Measurements from ENCODE around the gene GOLT1B. TPM values are rescaled to one million over a fixed set of nuclear protein-coding genes. Genes with fewer than 3 reads are reported as not detected.

Gene GOLT1B
- total RNA-seq, 3 donors from 2014 or later (not counting 1 experiment from before 2014, with no cell fraction given), result 30.9 to 38.0 (median 33.1) TPM

GRCh38 chr12:21502872-21503271, 1.3 kb downstream of the GOLT1B start:
- Histone ChIP-seq H3K27me3 (ENCODE audit: control insufficient read depth, insufficient read depth, low read length) (no peaks in the 10 kb centered on the region), H3K27ac (ENCODE audit: low read length) (no peak overlapping the region), H3K4me3 (ENCODE audit: low read length) (no peak overlapping the region), H3K4me1 (ENCODE audit: control insufficient read depth, insufficient read depth, low read length) (peaks cover 17% of the 10 kb centered on the region), H3K9me3 (ENCODE audit: control insufficient read depth, insufficient read depth, low read length) (no peaks in the 10 kb centered on the region), H3K36me3 (ENCODE audit: control insufficient read depth, insufficient read depth, low read length) (peaks cover 11% of the 10 kb centered on the region)
- peaks cover 38 to 42% of the 10 kb centered on the region in 2 donors for H3K4me1 Mint-ChIP-seq
- DNase-seq (no peak), ATAC-seq (no peak)
- H3K9me3 Mint-ChIP-seq, result no peaks in the 10 kb centered on the region
- intact Hi-C loops (cut with micrococcal nuclease), result no loop called here
- no CpG with 5 or more reads among the region's 1 CpG for whole genome bisulfite sequencing (ENCODE audit: insufficient coverage)
- no peak for TF ChIP-seq CTCF (IDR thresholded peaks at IDR 0.05)
- no peak overlapping the region for H3K27ac Mint-ChIP-seq
- no peak overlapping the region for H3K4me3 Mint-ChIP-seq
- peaks cover 1% of the 10 kb centered on the region for H3K36me3 Mint-ChIP-seq
- H3K27me3 Mint-ChIP-seq (ENCODE audit: low read depth in 2 of 2), result no peaks in the 10 kb centered on the region

- Histone ChIP-seq H3K27ac (ENCODE audit: low read length) (no peak overlapping the region), H3K4me1 (ENCODE audit: control insufficient read depth, insufficient read depth, low read length) (peaks cover 13% of the 10 kb centered on the region), H3K27me3 (ENCODE audit: control insufficient read depth, insufficient read depth, low read length) (no peaks in the 10 kb centered on the region), H3K9me3 (ENCODE audit: control insufficient read depth, insufficient read depth, low read length) (no peaks in the 10 kb centered on the region), H3K36me3 (ENCODE audit: control insufficient read depth, insufficient read depth, low read length) (peaks cover 17% of the 10 kb centered on the region), H3K4me3 (ENCODE audit: low read length) (no peak overlapping the region)
- peaks cover 32 to 45% of the 10 kb centered on the region in 2 donors for H3K4me1 Mint-ChIP-seq
- intact Hi-C loops (cut with micrococcal nuclease), result no loop called here
- no peak overlapping the region for H3K4me3 Mint-ChIP-seq
- no peak overlapping the region for H3K27ac Mint-ChIP-seq
- H3K9me3 Mint-ChIP-seq, result no peaks in the 10 kb centered on the region
- DNase-seq (no peak), ATAC-seq (no peak)
- peaks cover 10% of the 10 kb centered on the region for H3K36me3 Mint-ChIP-seq
- no peaks in the 10 kb centered on the region for H3K27me3 Mint-ChIP-seq (ENCODE audit: low read depth in 2 of 2)
- no peak for TF ChIP-seq CTCF (IDR thresholded peaks at IDR 0.05)
- 30% methylated on average over 1 of the region's 2 CpGs for WGBS (ENCODE audit: insufficient coverage)
Measured at GRCh38 chr12:21505888-21506287, 4.3 kb downstream of the GOLT1B start.

- no peaks in the 10 kb centered on the region for H3K27me3 Mint-ChIP-seq (ENCODE audit: low read depth in 2 of 2)
- Histone ChIP-seq H3K9me3 (ENCODE audit: control insufficient read depth, insufficient read depth, low read length) (no peaks in the 10 kb centered on the region), H3K4me3 (ENCODE audit: low read length) (no peak overlapping the region), H3K27me3 (ENCODE audit: control insufficient read depth, insufficient read depth, low read length) (no peaks in the 10 kb centered on the region), H3K27ac (ENCODE audit: low read length) (no peak overlapping the region), H3K36me3 (ENCODE audit: control insufficient read depth, insufficient read depth, low read length) (peaks cover 30% of the 10 kb centered on the region), H3K4me1 (ENCODE audit: control insufficient read depth, insufficient read depth, low read length) (peaks cover 4% of the 10 kb centered on the region)
- H3K36me3 Mint-ChIP-seq, result peaks cover 10% of the 10 kb centered on the region
- H3K4me3 Mint-ChIP-seq, result no peak overlapping the region
- H3K4me1 Mint-ChIP-seq, result peaks cover 24 to 37% of the 10 kb centered on the region in 2 donors
- WGBS (ENCODE audit: insufficient coverage), result 90% methylated on average over 2 of the region's 2 CpGs
- no peak overlapping the region for H3K27ac Mint-ChIP-seq
- no peak for ATAC-seq
- no peak for DNase-seq
- intact Hi-C loops (cut with micrococcal nuclease), result no loop called here
- no peaks in the 10 kb centered on the region for H3K9me3 Mint-ChIP-seq
- TF ChIP-seq CTCF (IDR thresholded peaks at IDR 0.05), result no peak
Measured at GRCh38 chr12:21507849-21508248, 6.3 kb downstream of the GOLT1B start.

- Mint-ChIP-seq H3K36me3 (peaks cover 10% of the 10 kb centered on the region), H3K27me3 (ENCODE audit: low read depth in 2 of 2) (no peaks in the 10 kb centered on the region), H3K9me3 (no peaks in the 10 kb centered on the region), H3K27ac (peak overlapping the region; percentile 74 to 81), H3K4me3 (peak overlapping the region; percentile 26), H3K4me1 (peaks cover 8 to 21% of the 10 kb centered on the region in 2 donors)
- no peak for TF ChIP-seq CTCF (IDR thresholded peaks at IDR 0.05)
- peak overlapping the region; percentile 17 for H3K27ac ChIP-seq (ENCODE audit: low read length)
- DNase-seq (peak in 1 of 2 donors; percentile 51), ATAC-seq (peak; percentile 55 to 63 (median 55))
- no peaks in the 10 kb centered on the region for H3K9me3 ChIP-seq (ENCODE audit: control insufficient read depth, insufficient read depth, low read length)
- H3K4me3 ChIP-seq (ENCODE audit: low read length), result no peak overlapping the region
- H3K36me3 ChIP-seq (ENCODE audit: control insufficient read depth, insufficient read depth, low read length), result peaks cover 48% of the 10 kb centered on the region
- H3K27me3 ChIP-seq (ENCODE audit: control insufficient read depth, insufficient read depth, low read length), result no peaks in the 10 kb centered on the region
- WGBS (ENCODE audit: insufficient coverage), result 29% methylated on average over 2 of the region's 2 CpGs
- intact Hi-C loops (cut with micrococcal nuclease), result no loop called here
- peaks cover 3% of the 10 kb centered on the region for H3K4me1 ChIP-seq (ENCODE audit: control insufficient read depth, insufficient read depth, low read length)
Measured at GRCh38 chr12:21509768-21510167, 8.2 kb downstream of the GOLT1B start.

All from natural killer cell (primary cell).